Measurements from ENCODE around the gene CRACR2A.

GRCh38 chr12:3597526-3598210 is 155.2 kb downstream of the CRACR2A start:
- no peak for TF ChIP-seq JUN (IDR thresholded peaks at IDR 0.05; ENCODE audit: low read depth, low read length)
- TF ChIP-seq CTCF (IDR thresholded peaks at IDR 0.05; ENCODE audit: control extremely low read depth in 1 of 3, insufficient read depth in 1 of 3, low read depth in 1 of 3, low read length in 3 of 3) = no peak
- TF ChIP-seq EZH2 (IDR thresholded peaks at IDR 0.05; ENCODE audit: low read depth, low read length, severe bottlenecking) = no peak
- TF ChIP-seq SIN3A (conservative IDR thresholded peaks at IDR 0.05 in 1 of 2, IDR thresholded peaks at IDR 0.05 in 1 of 2; ENCODE audit: low read depth in 1 of 2, low read length in 2 of 2) = no peak
- no peak for TF ChIP-seq TBP (IDR thresholded peaks at IDR 0.05; ENCODE audit: low read depth, low read length)
